ENCODE measurements around the gene YAE1.

DNA sequence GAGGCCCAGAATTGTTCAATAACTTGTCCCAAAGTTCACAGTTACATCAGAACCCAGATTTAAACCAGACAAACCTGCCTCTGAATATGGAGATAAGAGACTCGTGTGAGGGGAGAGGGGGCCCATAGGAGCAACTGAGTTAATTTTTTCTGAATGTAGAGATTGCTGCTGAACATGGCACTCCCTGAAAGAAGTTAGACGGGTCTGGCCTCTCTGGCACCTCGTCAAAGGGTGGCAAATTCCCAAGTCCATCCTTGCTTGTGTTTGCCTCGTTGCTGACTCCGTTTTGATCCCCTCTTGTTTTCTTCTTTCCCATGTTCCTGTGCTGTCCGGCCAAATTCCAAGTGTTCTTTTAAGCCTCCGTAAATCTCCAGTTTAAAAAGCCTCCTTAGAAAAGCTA is 35.2 kb upstream of the YAE1 start:
- TF ChIP-seq CTCF (IDR thresholded peaks at IDR 0.05; ENCODE audit: insufficient read depth, low read length, poor library complexity, severe bottlenecking) (no peak), EZH2phosphoT487 (conservative IDR thresholded peaks at IDR 0.05; ENCODE audit: low read length) (no peak)

All from SU-DHL-6 (cell line).